Renal cortex interstitium (tissue), 11 donors: ENCODE data around the gene WWTR1. TPM values are rescaled to one million over a fixed set of nuclear protein-coding genes. Genes with fewer than 3 reads are reported as not detected.

Source experiments
- DNase-seq, 11 donors: peaks; one replicate each; pipeline ENCODE4 v3.0.0-alpha.2; 2013; ENCODE audit warnings: low read depth in 9 of 11, low spot score in 4 of 11; ENCODE audit errors: extremely low read depth in 1 of 11
- polyA plus RNA-seq, 3 donors: library from polyadenylated mRNA; unstranded; fragments of 120-200 nt; gene quantifications; one replicate each; pipeline ENCODE4 v1.2.1, GENCODE V29; 2013; ENCODE audit not compliant: insufficient read length in 3 of 3

The WWTR1 gene
- polyA plus RNA-seq, 3 donors, result 92.3 to 117 (median 111) TPM

DNA sequence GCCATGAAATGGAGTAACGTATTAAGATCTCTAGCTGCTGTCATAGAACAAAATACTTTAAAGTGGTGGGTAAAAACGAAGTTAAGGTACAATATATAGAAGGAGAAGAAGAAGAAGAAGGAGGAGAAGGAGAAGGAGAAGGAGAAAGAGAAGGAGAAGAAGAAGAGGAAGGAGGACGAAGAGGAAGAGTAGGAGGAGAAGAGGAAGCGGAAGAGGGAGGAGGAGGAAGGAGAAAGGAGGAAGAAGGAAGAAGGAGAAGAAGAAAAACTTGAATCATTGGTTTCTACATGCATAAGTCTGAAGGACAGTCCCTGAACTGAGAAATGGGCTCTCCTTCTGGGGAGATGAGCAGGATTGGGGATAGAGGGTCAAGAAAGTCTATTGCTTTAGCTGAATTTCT lies 22.4 kb downstream of the WWTR1 start:
- DNase-seq, result no peak

DNA sequence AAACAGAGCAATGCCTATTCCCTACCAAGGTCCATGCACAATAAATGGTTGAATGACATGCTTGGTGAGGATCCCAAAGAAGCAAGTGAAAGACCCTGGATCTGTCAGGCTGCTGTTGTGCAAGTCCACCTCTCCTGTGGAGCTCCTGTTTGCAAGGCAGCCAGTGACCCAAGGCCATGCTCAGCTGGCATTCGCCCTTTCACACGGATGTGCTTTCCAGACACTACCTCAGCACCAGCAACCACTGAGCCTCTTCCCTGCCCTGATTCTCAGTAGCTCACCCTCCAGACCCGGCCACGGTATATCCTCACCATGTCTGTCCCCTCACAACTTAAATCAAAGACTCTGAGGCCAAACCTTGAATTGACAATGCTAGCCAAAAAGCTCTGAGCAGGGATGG lies 23.3 kb downstream of the WWTR1 start:
- DNase-seq, result no peak

DNA sequence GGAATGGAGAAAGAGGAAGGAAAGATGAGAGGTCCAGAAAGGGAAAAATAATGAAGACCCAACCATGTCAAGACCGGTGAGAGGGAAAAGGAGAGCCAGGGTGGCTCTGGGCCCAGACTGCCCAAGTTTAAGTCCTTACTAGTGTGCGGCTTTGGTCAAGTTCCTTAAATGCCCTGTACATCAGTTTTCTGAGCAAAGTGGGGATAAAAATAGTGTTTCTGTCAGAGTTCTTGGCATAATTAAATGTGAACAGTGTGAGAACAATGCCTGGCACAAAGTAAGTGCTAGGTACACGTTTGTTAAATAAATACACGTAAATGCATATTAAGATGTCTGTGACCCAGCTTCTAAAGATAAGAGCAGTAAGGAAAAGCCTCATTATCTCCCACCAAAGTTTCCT lies 23.8 kb downstream of the WWTR1 start:
- no peak for DNase-seq

DNA sequence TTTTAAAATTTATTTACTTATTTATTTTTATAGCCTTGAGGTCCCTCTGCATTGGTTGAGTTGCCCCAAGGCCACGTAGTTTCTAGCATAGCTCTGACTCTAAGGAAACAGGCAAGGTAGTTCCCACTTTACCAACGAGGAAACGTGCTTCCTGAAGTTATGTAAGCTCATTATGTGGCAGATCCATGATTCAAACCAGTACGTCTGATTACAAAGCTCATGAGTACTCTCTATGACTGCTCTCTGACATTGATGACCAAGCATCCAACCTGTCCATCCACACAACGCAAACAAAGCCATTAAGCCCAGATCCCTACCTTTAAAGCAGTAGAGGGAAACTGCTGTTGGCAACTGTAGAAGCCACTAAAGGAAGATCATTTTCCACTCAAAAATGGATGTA lies 25.6 kb downstream of the WWTR1 start:
- no peak for DNase-seq

DNA sequence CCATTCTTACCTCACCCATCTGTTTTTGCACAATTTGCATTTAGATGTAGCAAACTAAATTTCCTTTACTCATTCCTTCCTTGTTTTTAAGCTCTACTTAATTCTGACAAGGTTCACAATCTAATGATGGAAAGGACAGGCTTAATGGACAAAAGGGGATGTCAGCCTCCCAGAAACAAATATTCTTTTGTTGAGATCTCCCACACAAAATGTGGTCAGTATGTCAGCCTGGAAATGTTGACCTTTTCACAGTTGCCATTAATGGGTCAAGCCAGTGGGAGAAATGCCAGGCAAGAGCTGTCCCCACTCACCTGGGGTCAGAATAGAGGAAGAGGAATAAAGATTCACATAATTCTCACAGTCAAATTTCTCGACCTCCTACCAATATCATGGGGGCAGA lies 27.0 kb downstream of the WWTR1 start:
- DNase-seq, result no peak

DNA sequence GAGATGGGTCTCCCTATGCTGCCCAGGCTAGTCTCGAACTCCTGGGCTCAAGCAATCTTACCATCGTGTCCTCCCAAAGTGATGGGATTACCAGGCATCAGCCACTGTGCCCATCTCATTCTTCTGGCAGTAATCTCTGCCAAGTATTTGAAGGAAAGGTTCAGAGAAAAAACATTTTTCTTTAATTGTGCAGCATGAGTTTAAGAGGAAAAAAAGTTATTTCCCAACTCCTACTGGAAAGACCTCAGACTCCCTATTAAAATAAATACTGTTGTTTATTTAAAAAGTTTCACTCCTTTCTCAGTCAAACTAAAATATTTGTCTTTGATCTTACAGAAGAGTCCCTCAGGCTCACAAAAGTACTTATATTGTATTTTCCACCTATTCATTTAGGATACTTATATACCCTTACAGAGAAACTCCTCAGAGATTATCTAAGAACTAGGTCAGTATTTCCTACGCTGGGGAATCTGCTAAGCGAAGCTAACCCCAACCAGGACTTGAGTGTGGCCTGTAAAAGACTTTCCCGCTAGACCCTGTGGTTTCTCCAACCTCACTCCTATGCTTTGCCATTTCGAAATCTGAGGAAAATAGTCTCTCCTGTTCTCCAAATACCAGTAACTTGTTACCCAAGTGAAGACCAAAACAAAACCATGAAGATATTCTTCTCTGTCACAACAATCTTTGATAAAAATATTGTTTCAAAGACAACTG lies 28.7 kb downstream of the WWTR1 start:
- no peak for DNase-seq

DNA sequence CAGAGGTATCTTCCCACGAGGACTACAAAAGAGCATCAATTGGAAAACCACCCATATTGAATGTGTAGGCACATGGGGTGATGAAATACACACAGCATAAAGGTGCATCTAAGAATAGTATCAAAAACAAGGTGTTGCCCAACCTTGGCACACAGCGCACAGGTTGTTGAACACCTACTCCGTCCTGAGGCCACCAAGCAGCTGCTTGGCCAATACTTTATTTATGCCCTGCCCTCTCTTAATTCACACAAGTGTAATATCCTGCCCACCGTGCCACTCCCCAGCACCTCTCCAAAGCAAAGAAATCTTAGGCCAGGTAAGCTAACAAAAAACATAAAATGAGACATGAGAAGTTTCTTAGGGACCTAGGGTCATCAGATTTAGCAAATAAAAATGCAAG lies 31.2 kb downstream of the WWTR1 start:
- DNase-seq, result no peak

DNA sequence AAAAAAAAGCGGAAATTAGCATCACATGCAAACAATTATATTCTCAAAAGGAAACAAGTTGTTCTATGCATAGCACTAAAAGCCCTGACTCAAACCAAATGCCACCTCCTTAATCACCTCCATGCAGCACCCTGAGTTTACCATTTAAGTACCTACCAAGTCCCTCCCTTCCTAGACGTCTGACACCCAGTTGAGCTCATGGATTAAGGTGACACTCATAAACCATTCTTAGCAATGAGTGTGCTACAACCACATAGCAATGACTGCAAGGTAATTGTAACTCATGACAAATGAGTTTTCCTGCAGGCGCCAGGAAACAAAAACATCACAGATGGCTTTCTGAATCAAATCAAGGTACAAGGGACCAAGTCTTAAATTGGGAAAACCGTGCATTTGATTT lies 32.0 kb downstream of the WWTR1 start:
- DNase-seq, result no peak

DNA sequence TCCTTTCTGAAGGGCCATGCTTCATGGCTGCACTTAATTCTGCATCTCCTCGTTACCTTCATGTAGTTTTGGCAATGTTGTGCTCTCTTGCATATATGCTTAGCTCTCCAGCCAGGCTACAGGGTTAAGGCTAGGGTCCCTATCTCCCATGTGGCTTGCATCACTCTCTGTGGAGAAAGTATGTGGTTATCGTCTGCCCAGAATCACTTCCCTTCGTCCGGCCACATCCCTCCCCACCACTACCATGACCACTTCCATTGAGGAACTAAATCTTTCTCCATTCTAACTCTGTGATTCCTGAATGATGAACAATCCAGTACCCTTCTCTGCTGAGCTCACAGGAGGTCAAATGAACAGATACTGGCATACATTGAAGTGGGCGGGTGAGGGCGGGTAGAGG lies 34.0 kb downstream of the WWTR1 start:
- DNase-seq, result no peak

DNA sequence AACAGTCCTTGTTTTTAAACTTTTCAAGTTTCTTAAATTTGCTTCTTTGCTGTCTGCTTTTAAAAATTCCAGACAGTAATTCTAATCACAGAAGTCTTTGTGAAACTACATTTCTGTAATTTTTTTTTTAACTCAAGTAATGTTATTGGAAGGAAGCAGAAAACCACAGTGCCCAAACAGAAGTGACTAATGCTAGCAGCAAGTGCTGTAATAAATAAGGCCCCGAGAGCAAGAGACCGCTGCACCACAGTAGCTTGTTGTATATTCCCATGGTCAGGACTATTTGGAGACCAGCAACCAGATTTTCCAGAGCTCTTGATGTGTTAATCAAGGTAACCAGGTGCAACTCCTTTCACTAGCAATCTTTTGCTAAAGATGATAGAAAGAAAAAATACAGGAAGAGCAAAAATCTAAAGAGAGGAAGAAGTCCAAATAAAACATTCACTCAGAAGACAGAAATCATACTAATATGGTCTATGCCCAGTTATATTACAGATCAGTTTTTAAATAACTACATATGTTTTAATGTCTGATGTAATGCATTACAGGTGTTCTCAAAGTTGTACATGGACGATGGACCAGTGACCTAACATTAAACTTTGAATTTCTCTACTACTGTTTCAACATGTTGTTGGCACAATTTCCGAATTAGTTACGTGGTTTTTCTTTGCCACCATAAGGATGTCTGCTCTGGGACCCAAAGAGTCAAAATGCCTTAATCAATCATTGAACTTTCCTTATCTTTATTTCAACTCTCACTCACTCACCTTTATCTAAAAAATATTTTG lies 36.4 kb downstream of the WWTR1 start:
- no peak for DNase-seq

DNA sequence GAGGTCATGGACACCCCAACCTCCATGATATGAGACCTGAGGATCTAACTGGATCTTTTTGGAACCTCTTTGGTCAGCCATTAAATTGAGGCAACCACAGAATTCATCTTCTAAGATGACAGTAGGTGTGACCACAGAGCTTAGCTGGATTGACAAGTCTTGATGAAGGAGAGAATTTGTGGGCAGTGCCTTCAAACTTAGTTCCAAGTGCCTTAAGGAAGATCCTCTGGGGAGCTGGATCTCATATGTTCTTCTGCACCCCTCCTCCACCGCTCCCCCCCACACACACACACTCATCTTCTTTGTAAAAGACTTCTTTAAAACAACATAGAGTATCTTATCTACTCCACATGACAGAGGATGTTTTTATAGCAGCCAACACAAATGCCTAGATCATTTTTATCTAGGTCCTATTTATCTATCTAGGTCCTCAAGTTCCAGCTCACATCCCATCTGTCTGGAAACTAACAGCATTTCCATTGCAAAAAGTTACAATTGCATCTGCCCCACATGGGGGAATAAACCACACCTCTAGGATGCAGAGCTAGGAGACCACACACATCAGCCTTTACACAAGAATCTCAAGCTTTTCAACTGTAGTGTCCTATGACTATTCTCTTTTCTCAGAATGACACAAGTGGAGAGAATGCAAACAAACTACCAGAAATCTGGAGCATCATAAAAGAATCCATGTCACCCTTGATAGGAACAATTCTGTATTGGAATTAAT lies 37.4 kb downstream of the WWTR1 start:
- no peak for DNase-seq

DNA sequence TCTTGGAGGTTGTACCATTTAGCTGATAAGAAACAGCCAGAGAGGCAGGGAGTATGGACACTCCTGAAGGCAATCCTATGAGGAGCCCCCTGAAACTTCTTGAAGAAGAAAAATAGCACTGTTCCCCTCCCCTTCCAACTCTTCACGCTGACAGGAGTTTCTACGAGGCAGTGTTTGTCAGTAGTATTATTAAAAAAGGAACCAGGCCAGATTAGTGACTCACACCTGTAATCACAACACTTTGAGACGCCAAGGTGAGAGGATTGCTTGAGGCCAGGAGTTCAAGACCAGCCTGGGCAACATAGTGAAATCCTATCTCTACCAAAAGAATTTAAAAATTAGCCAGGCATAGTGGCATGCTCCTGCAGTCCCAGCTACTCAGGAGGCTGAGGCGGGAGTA lies 38.7 kb downstream of the WWTR1 start:
- no peak for DNase-seq

DNA sequence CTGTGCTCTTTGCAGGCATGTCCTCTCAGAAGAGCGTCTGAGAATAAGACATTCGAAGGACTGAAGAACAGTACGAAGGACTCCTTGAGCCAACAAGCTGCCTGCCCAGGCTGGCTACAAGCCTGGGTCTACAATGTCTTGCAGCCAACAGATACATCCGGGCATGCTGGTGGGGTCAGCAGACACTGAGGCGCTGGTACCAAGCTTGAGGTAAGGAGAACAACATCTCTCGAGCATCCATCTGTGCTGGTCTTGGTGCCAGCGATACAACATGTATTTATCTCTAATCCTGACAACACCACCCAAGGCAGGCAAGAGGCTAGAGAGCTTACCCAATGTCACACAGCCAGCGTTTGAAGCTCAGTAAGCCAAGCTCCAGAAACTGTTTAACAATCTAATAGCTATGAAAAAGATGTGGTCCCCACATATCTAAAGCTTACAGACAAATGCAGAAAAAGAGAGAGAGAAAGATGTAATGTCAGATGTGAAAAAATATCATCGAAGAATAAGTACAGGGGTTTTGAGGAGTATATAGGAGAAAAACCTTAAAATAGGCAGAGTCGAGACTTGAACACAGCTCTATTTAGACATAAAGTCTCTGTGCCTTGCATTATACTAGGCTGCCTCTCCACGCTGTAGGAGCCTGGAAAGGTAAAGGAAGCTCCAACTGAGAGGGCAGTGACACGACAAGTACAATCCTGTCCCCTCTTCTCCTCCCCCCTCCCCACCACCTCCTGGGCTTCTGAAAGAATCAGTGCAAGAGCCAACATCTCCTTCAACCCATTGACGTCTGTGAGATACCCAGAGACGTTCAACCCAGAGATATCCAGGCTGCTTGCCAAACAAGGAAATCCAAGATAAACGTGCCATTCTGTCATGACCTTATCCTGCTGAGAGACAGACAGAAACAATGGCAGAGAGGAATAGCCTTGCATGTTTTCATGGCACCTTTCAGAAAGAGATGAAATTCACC lies 39.4 kb downstream of the WWTR1 start:
- no peak for DNase-seq

DNA sequence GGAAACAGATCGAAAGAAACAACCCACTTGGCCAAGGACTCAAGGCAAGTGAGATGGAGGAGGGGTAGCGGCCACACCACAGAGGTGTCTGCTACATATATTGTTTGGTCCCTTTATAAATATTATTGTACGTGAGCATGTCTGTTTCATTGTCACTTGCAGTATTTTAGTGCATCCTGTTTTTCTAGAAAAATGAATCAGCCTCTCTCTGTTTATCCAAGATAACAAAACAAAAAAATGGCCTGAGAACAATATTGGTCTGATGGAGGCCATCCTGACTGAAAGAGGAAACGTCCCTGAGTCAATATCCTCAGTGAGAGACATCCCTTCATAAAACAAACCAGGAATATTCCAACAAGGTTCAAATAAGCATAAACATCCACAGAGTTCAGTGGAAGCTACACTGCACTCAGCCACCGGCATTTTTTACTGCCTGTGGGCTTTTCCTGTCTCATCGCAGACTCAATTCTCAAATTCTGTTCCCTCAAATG lies 42.0 kb downstream of the WWTR1 start:
- no peak for DNase-seq

DNA sequence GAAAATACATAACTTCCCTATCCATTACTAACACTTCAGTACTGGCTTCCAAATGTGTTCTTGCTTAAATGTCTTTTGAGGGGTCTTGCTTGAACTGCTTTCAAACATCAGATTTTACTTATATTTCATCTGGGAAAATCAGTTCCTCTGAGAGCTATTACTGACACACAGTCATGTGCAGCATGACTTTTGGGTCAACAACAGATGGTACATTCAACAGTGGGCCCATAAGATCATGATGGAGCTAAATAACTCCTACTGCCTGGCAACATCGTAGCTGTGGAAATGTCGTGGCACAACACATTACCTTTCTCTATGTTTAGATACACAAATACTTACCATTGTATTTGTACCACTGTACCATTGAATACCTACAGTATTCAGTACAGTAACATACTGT lies 43.8 kb downstream of the WWTR1 start:
- DNase-seq, result no peak

DNA sequence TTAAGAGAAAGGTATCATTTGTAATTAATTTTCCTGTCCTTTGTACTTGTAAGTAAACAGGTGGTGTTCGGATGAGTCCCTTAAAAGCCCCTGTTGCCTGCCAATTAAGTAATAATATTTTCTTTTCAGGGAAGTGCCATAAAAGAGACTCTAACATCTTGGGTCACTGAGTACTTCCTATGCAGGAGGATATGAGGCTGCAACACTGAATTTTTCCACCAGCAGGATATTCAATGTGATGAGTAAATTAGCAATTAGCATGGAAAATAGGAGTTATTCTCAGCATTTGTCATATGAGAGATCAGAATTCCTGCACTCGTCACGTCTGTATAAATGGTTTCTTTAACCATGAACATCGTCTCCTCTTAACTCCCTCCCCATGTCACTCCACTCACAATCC lies 45.4 kb downstream of the WWTR1 start:
- DNase-seq, result no peak

DNA sequence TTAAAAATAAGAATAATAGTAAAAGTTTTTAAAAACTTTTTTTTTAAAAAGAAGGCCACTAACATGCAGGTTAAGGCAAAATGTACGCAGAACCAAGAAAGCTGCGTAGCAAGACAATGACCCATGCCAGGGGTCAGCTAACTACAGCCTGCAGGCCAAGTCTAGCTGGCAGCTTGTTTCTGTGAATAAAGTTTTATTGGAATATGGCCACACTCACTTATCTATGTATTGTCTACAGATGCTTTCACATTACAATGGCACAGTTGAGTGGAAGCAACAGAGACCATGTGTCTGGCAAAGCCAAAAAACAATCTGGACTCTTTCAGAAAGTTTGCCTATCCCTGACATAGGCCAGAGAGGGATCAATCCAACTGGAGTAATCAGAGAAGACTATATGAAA lies 46.7 kb downstream of the WWTR1 start:
- DNase-seq, result no peak

DNA sequence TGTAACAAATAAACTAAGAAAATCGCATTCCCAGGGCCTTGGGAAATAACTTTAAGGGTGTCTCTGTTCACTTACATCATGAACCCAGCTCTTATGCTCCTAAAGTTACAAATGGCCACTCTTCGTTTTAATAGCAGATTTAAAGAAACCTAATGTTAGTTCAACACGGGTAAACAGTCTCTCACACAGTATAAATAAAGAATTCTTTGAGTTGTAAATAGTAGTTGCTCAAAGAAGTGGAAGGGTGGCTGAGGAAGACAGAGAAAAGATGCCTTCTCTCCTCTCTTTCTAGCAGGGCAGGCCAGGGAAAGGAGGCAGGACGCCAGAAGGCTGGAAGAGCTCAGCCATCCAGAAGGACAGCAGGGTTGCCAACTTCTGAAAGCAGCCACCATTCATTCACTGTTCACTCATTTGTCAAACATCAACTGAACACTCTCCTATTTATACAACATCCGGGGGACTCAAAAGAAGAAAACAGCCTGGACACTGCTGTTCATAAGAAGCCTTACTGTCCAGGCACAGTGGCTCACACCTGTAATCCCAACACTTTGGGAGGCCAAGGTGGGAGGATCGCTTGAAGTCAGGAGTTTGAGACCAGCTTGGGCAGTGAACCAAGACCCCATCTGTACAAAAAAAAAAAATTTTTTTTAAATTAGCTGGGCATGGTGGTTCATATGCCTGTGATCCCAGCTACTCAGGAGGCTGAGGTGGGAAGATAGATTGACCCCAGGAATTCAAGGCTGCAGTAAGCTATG lies 47.3 kb downstream of the WWTR1 start:
- DNase-seq, result no peak
